IPS DF 6.9 (cell line): Measurements from ENCODE around the gene ATRN.
"Not testable (repeated sequence)": the region's sequence is repeated elsewhere in the genome, so short reads cannot be mapped to it uniquely, and the experiment has no call there.

Experiments
- DNase-seq: peaks from one replicate; pipeline ENCODE4 v3.0.0-alpha.2; 2013; ENCODE audit warnings: low read depth, low spot score
- H3K27ac ChIP-seq: one replicate; pipeline ENCODE4 v1.5.1; 2013; ENCODE audit warnings: low read length, control low read depth
- H3K27me3 ChIP-seq: 2 replicates; pipeline ENCODE4 v1.6.1; 2013; ENCODE audit warnings: mild to moderate bottlenecking, low read length; ENCODE audit not compliant: control insufficient read depth, insufficient read depth
- H3K36me3 ChIP-seq: 2 replicates; pipeline ENCODE4 v1.6.1; 2013; ENCODE audit warnings: low read length; ENCODE audit not compliant: control insufficient read depth, insufficient read depth
- H3K4me1 ChIP-seq: 2 replicates; pipeline ENCODE4 v1.6.1; 2013; ENCODE audit warnings: low read length; ENCODE audit not compliant: control insufficient read depth, insufficient read depth
- H3K4me3 ChIP-seq: 2 replicates; pipeline ENCODE4 v1.5.1; 2013; ENCODE audit warnings: mild to moderate bottlenecking, low read length
- H3K9me3 ChIP-seq: 2 replicates; pipeline ENCODE4 v1.6.1; 2013; ENCODE audit warnings: low read length, inconsistent platforms; ENCODE audit not compliant: control insufficient read depth, insufficient read depth
- WGBS: extraction: QIAGEN DNeasy Blood & Tissue Kit; methylation state at CpG from one replicate; pipeline ENCODE4 v1.1.7; 2013; ENCODE audit warnings: mixed read lengths, missing lambda C conversion rate; ENCODE audit not compliant: insufficient read length, insufficient coverage; 5-methylcytosine and 5-hydroxymethylcytosine counted together

The ATRN gene

GRCh38 chr20:3592931-3593330 lies 122.1 kb downstream of the ATRN start:
- Histone ChIP-seq H3K4me1 (no peaks in the 10 kb centered on the region), H3K27me3 (no peaks in the 10 kb centered on the region), H3K27ac (no peak overlapping the region), H3K4me3 (no peak overlapping the region), H3K9me3 (no peaks in the 10 kb centered on the region), H3K36me3 (no peaks in the 10 kb centered on the region; the same call in 1 of the 2 replicates)
- no CpG with 5 or more reads among the region's 4 CpGs for WGBS
- DNase-seq = no peak

GRCh38 chr20:3595541-3595940 lies 124.7 kb downstream of the ATRN start:
- H3K27ac ChIP-seq = no peak overlapping the region
- no CpG with 5 or more reads among the region's 4 CpGs for WGBS
- DNase-seq = no peak
- H3K36me3 ChIP-seq = no peaks in the 10 kb centered on the region
- no peaks in the 10 kb centered on the region for H3K9me3 ChIP-seq
- H3K4me1 ChIP-seq = no peaks in the 10 kb centered on the region
- H3K4me3 ChIP-seq = no peak overlapping the region
- no peaks in the 10 kb centered on the region for H3K27me3 ChIP-seq

GRCh38 chr20:3603108-3603507 lies 132.3 kb downstream of the ATRN start:
- Histone ChIP-seq H3K27ac (no peak overlapping the region), H3K4me1 (no peaks in the 10 kb centered on the region), H3K9me3 (no peaks in the 10 kb centered on the region), H3K27me3 (no peaks in the 10 kb centered on the region), H3K4me3 (no peak overlapping the region), H3K36me3 (no peaks in the 10 kb centered on the region)
- no peak for DNase-seq
- WGBS = no CpG with 5 or more reads among the region's 2 CpGs

DNA sequence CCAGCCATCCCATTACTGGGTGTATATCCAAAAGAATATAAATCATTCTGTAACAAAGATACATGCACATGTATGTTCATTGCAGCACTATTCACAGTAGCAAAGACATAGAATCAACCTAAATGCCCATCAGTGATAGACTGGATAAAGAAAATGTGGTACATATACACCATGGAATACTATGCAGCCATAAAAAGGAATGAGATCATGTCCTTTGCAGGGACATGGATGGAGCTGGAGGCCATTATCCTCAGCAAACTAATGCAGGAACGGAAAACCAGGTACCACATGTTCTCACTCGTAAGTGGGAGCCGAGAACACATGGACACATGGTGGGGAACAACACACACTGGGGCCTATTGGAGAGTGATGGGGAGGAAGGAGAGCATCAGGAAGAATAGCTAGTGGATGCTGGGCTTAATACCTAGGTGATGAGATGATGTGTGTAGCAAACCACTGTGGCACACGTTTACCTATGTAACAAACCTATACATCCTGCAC lies 134.6 kb downstream of the ATRN start:
- H3K27ac ChIP-seq, H3K9me3 ChIP-seq, DNase-seq, H3K4me3 ChIP-seq, H3K4me1 ChIP-seq, H3K27me3 ChIP-seq, H3K36me3 ChIP-seq: not testable (repeated sequence)
- no CpG with 5 or more reads among the region's 4 CpGs for WGBS

DNA sequence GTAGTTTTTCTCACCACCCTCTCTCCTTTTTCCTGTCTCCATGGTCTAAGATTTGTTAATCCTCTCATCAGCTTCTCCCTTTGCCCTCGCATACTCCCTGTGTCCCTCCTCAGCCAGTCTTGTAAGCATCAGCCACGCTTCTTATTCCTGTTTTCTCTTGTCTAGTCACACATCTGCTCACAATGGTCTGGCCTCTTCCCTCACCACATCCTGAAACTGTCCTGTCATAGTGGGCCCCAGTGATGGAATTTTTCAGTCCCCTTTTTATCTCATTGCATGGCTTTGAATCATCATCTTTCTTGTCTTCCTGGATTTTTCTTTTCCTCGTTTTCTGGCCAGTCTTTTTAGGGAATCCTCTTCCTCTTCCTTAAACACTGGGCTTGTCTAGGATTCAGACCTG lies 135.2 kb downstream of the ATRN start:
- H3K36me3 ChIP-seq = no peaks in the 10 kb centered on the region
- H3K4me1 ChIP-seq = no peaks in the 10 kb centered on the region
- no peaks in the 10 kb centered on the region for H3K27me3 ChIP-seq
- no peak for DNase-seq
- no peaks in the 10 kb centered on the region for H3K9me3 ChIP-seq
- no peak overlapping the region for H3K4me3 ChIP-seq
- no CpG with 5 or more reads among the region's 3 CpGs for WGBS
- no peak overlapping the region for H3K27ac ChIP-seq

- no peak for DNase-seq
- Histone ChIP-seq H3K4me1 (peaks cover 2% of the 10 kb centered on the region; the same call in 1 of the 2 replicates), H3K9me3 (no peaks in the 10 kb centered on the region), H3K27me3 (no peaks in the 10 kb centered on the region), H3K27ac (no peak overlapping the region), H3K4me3 (no peak overlapping the region), H3K36me3 (no peaks in the 10 kb centered on the region)
- no CpG with 5 or more reads among the region's 1 CpG for WGBS
Measured at GRCh38 chr20:3611901-3612300, 141.1 kb downstream of the ATRN start.

DNA sequence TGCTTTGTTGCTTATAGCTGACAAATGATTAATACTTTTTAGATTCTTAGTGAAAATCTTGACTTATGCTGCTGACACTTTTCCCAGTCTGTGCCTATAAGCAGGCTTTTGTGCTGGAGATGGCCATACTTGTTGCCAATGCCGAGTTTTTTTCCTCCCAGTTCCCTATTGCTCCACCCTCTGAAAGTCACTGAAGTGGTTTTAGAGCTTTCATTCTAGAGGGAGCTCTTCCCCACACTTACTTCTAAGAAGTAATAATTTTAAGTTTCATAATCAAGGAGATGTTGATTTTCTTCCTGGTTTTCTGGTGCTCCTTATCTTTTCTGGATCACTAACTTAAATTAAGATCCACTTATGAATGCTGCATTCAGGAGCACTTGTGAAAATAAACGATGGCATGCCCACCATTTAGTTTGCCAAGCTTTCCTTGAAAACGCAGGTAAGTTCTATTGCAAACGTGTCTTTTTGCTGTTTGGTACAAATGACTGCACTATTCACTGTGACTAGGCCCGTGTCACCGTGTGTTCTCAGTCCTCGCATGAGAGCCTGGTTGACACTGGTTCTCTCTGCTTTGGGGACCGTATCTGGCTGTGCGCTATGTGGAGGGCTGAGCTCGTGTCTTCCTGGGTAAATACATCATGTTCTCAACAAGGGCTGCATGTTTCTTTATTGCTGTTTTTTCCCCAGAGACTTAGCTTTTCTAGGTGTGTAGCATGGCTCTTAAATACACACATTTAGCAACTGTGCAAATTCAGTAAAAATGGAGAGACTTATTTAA lies 142.2 kb downstream of the ATRN start:
- no CpG with 5 or more reads among the region's 10 CpGs for WGBS
- Histone ChIP-seq H3K9me3 (no peaks in the 10 kb centered on the region), H3K27ac (no peak overlapping the region), H3K4me1 (peaks cover 2% of the 10 kb centered on the region; the same call in 1 of the 2 replicates), H3K36me3 (no peaks in the 10 kb centered on the region), H3K27me3 (no peaks in the 10 kb centered on the region), H3K4me3 (no peak overlapping the region)
- DNase-seq = no peak

- no peak for DNase-seq
- Histone ChIP-seq H3K27ac (no peak overlapping the region), H3K27me3 (no peaks in the 10 kb centered on the region), H3K4me1 (peaks cover 2% of the 10 kb centered on the region; the same call in 1 of the 2 replicates), H3K4me3 (no peak overlapping the region), H3K9me3 (no peaks in the 10 kb centered on the region), H3K36me3 (no peaks in the 10 kb centered on the region)
- no CpG with 5 or more reads among the region's 9 CpGs for WGBS
Measured at GRCh38 chr20:3613821-3614440, 143.1 kb downstream of the ATRN start.

DNA sequence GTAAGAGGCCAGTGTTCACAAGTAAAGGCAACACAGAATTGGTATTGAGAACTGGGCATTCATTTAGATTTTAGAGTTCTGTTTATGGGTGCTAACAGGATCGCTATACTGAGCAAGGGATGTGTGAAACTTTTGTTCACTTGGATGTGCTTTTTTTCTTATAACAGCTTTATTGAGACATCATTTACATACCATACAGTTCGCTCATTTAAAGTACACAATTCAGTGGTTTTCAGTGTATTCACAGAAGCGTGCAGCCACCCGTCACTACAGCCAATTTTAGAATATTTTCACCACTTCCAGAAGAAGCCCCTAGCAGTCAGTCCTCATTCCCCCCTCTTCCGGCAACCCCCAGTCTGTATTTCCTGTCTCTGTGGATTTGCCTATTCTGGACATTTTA lies 143.6 kb downstream of the ATRN start:
- Histone ChIP-seq H3K27me3 (no peaks in the 10 kb centered on the region), H3K4me1 (peaks cover 2% of the 10 kb centered on the region; the same call in 1 of the 2 replicates), H3K4me3 (no peak overlapping the region), H3K9me3 (no peaks in the 10 kb centered on the region), H3K36me3 (no peaks in the 10 kb centered on the region), H3K27ac (no peak overlapping the region)
- no peak for DNase-seq
- no CpG with 5 or more reads among the region's 5 CpGs for WGBS

DNA sequence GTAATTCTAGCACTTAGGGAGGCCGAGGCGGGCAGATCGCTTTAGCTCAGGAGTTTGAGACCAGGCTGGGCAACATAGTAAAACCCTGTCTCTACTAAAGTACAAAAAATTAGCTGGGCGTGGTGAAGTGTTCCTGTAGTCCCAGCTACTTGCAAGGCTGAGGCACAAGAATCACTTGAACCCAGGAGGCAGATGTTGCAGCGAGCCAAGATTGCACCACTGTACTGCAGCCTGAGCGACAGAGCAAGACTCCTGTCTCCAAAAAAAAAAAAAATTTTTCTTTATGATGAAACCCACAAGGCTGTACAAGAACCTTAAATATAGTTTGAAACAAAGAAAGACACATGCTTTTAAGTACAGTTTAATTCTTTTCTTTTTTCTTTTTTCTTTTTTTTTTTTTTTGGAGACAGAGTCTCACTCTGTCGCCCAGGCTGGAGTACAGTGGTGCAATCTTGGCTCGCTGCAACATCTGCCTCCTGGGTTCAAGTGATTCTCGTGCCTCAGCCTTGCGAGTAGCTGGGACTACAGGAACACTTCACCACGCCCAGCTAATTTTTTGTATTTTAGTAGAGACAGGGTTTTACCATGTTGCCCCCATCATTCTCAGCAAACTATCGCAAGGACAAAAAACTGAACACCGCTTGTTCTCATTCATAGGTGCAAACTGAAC lies 144.5 kb downstream of the ATRN start:
- not testable (repeated sequence) for H3K27me3 ChIP-seq, H3K4me3 ChIP-seq, DNase-seq, H3K4me1 ChIP-seq, H3K36me3 ChIP-seq, H3K27ac ChIP-seq, H3K9me3 ChIP-seq
- no CpG with 5 or more reads among the region's 13 CpGs for whole genome bisulfite sequencing
